Effector memory CD4-positive, alpha-beta T cell (primary cell): ENCODE data around the gene CD200R1L.

Source experiments
- DNase-seq, 3 donors: peaks; one replicate each; pipeline ENCODE4 v3.0.0-alpha.2; 2020
- H3K27ac ChIP-seq: 2 replicates; pipeline ENCODE4 v1.7.0; 2013; ENCODE audit warnings: mild to moderate bottlenecking, low read length, moderate library complexity; ENCODE audit not compliant: insufficient read depth, poor library complexity, severe bottlenecking
- H3K27me3 ChIP-seq: replicated peaks from 2 replicates; pipeline ENCODE4 v1.7.0; 2013; ENCODE audit warnings: mild to moderate bottlenecking, low read length; ENCODE audit not compliant: insufficient read depth, control insufficient read depth, poor library complexity, severe bottlenecking
- H3K36me3 ChIP-seq: 2 replicates; pipeline ENCODE4 v1.7.0; 2013; ENCODE audit warnings: mild to moderate bottlenecking, low read length, moderate library complexity; ENCODE audit not compliant: control insufficient read depth, insufficient read depth
- H3K4me1 ChIP-seq: 2 replicates; pipeline ENCODE4 v1.7.0; 2013; ENCODE audit warnings: low read length, mild to moderate bottlenecking; ENCODE audit not compliant: control insufficient read depth, insufficient read depth, poor library complexity, severe bottlenecking
- H3K4me3 ChIP-seq: 2 replicates; pipeline ENCODE4 v1.7.0; 2013; ENCODE audit warnings: low read length, low read depth, mild to moderate bottlenecking; ENCODE audit not compliant: insufficient read depth, poor library complexity, severe bottlenecking
- H3K9me3 ChIP-seq: 2 replicates; pipeline ENCODE4 v1.7.0; 2013; ENCODE audit warnings: mild to moderate bottlenecking, low read length, moderate library complexity; ENCODE audit not compliant: control insufficient read depth

Gene CD200R1L

GRCh38 chr3:112829046-112829445 lies 17.6 kb downstream of the CD200R1L start:
- no peak for DNase-seq
- H3K36me3 ChIP-seq, result no peaks in the 10 kb centered on the region
- no peak overlapping the region for H3K4me3 ChIP-seq
- no peaks in the 10 kb centered on the region for H3K4me1 ChIP-seq
- no peaks in the 10 kb centered on the region for H3K9me3 ChIP-seq
- H3K27me3 ChIP-seq, result no peaks in the 10 kb centered on the region
- H3K27ac ChIP-seq, result no peak overlapping the region

GRCh38 chr3:112822064-112823055 lies 24.3 kb downstream of the CD200R1L start:
- no peaks in the 10 kb centered on the region for H3K36me3 ChIP-seq
- H3K4me1 ChIP-seq, result no peaks in the 10 kb centered on the region
- no peaks in the 10 kb centered on the region for H3K9me3 ChIP-seq
- H3K27ac ChIP-seq, result no peak overlapping the region
- H3K4me3 ChIP-seq, result no peak overlapping the region
- H3K27me3 ChIP-seq, result no peaks in the 10 kb centered on the region
- DNase-seq, result no peak

GRCh38 chr3:112818289-112818688 lies 28.4 kb downstream of the CD200R1L start:
- no peaks in the 10 kb centered on the region for H3K4me1 ChIP-seq
- H3K9me3 ChIP-seq, result no peaks in the 10 kb centered on the region
- H3K27ac ChIP-seq, result no peak overlapping the region
- H3K36me3 ChIP-seq, result no peaks in the 10 kb centered on the region
- no peaks in the 10 kb centered on the region for H3K27me3 ChIP-seq
- H3K4me3 ChIP-seq, result no peak overlapping the region
- no peak for DNase-seq

- Histone ChIP-seq H3K27me3 (no peaks in the 10 kb centered on the region), H3K27ac (no peak overlapping the region), H3K36me3 (no peaks in the 10 kb centered on the region), H3K4me1 (no peaks in the 10 kb centered on the region), H3K9me3 (no peaks in the 10 kb centered on the region), H3K4me3 (no peak overlapping the region)
- DNase-seq, result no peak
Measured at GRCh38 chr3:112817797-112818196, 28.9 kb downstream of the CD200R1L start.

GRCh38 chr3:112817271-112817670 lies 29.4 kb downstream of the CD200R1L start:
- Histone ChIP-seq H3K36me3 (no peaks in the 10 kb centered on the region), H3K9me3 (no peaks in the 10 kb centered on the region), H3K4me1 (no peaks in the 10 kb centered on the region), H3K4me3 (no peak overlapping the region), H3K27me3 (no peaks in the 10 kb centered on the region), H3K27ac (no peak overlapping the region)
- DNase-seq, result no peak

GRCh38 chr3:112815981-112816380 lies 30.7 kb downstream of the CD200R1L start:
- Histone ChIP-seq H3K27me3 (no peaks in the 10 kb centered on the region), H3K4me3 (no peak overlapping the region), H3K4me1 (no peaks in the 10 kb centered on the region), H3K36me3 (no peaks in the 10 kb centered on the region), H3K27ac (no peak overlapping the region), H3K9me3 (no peaks in the 10 kb centered on the region)
- no peak for DNase-seq

- Histone ChIP-seq H3K36me3 (no peaks in the 10 kb centered on the region), H3K27ac (no peak overlapping the region), H3K4me1 (no peaks in the 10 kb centered on the region), H3K4me3 (no peak overlapping the region), H3K9me3 (no peaks in the 10 kb centered on the region), H3K27me3 (no peaks in the 10 kb centered on the region)
- no peak for DNase-seq
Measured at GRCh38 chr3:112814266-112814665, 32.4 kb downstream of the CD200R1L start.

- H3K27ac ChIP-seq, result no peak overlapping the region
- H3K36me3 ChIP-seq, result no peaks in the 10 kb centered on the region
- no peaks in the 10 kb centered on the region for H3K27me3 ChIP-seq
- H3K4me3 ChIP-seq, result no peak overlapping the region
- no peak for DNase-seq
- H3K4me1 ChIP-seq, result no peaks in the 10 kb centered on the region
- no peaks in the 10 kb centered on the region for H3K9me3 ChIP-seq
Measured at GRCh38 chr3:112813723-112814171, 32.9 kb downstream of the CD200R1L start.

GRCh38 chr3:112813016-112813415 lies 33.6 kb downstream of the CD200R1L start:
- no peak for DNase-seq
- Histone ChIP-seq H3K9me3 (no peaks in the 10 kb centered on the region), H3K4me3 (no peak overlapping the region), H3K27ac (no peak overlapping the region), H3K36me3 (no peaks in the 10 kb centered on the region), H3K4me1 (no peaks in the 10 kb centered on the region), H3K27me3 (no peaks in the 10 kb centered on the region)

GRCh38 chr3:112811917-112812660 lies 34.6 kb downstream of the CD200R1L start:
- H3K9me3 ChIP-seq, result no peaks in the 10 kb centered on the region
- no peak overlapping the region for H3K27ac ChIP-seq
- peaks cover 5% of the 10 kb centered on the region for H3K4me1 ChIP-seq
- no peaks in the 10 kb centered on the region for H3K27me3 ChIP-seq
- no peak overlapping the region for H3K4me3 ChIP-seq
- no peak for DNase-seq
- no peaks in the 10 kb centered on the region for H3K36me3 ChIP-seq
